Natural killer cell (primary cell): ENCODE measurements around the gene ZC3H12C. TPM values are rescaled to one million over a fixed set of nuclear protein-coding genes. Genes with fewer than 3 reads are reported as not detected.

Experiments used
- ATAC-seq, 3 donors: fragments of 150-1000 bp in 2 of 3; fragments of 200-7000 bp in 1 of 3; cut with Tn5 transposase; 1 replicate in 1 of 3; 2 replicates in 2 of 3; pipeline ENCODE4 v1.10.0; 2021; ENCODE audit warnings: mild to moderate bottlenecking in 2 of 3, moderate library complexity in 2 of 3
- DNase-seq, 2 donors: peaks; one replicate each; pipeline versions ENCODE4 v3.0.0 to v3.0.0-alpha.2; 2013 to 2021; ENCODE audit warnings: mixed read lengths in 1 of 2
- H3K27ac ChIP-seq: one replicate; pipeline ENCODE4 v1.5.1; 2013; ENCODE audit warnings: mild to moderate bottlenecking, low read length
- H3K27me3 ChIP-seq: one replicate; pipeline ENCODE4 v1.6.1; 2013; ENCODE audit warnings: low read length; ENCODE audit not compliant: control insufficient read depth, insufficient read depth
- H3K36me3 ChIP-seq: one replicate; pipeline ENCODE4 v1.6.1; 2013; ENCODE audit warnings: low read length; ENCODE audit not compliant: control insufficient read depth, insufficient read depth
- H3K4me1 ChIP-seq: one replicate; pipeline ENCODE4 v1.6.1; 2013; ENCODE audit warnings: low read length; ENCODE audit not compliant: control insufficient read depth, insufficient read depth
- H3K4me3 ChIP-seq: one replicate; pipeline ENCODE4 v1.5.1; 2013; ENCODE audit warnings: low read length
- H3K9me3 ChIP-seq: one replicate; pipeline ENCODE4 v1.6.1; 2013; ENCODE audit warnings: low read length; ENCODE audit not compliant: control insufficient read depth, insufficient read depth
- H3K27ac Mint-ChIP-seq, 2 donors: one replicate each; pipeline ENCODE4 v1.8.0; 2022; ENCODE audit warnings: mild to moderate bottlenecking in 2 of 2, mixed read lengths in 2 of 2, moderate library complexity in 1 of 2
- H3K27me3 Mint-ChIP-seq, 2 donors: one replicate each; pipeline ENCODE4 v1.8.0; 2022; ENCODE audit warnings: low read depth in 2 of 2, mixed read lengths in 2 of 2
- H3K36me3 Mint-ChIP-seq: one replicate; pipeline ENCODE4 v1.8.0; 2022; ENCODE audit warnings: mixed read lengths
- H3K4me1 Mint-ChIP-seq, 2 donors: one replicate each; pipeline ENCODE4 v1.8.0; 2022; ENCODE audit warnings: mixed read lengths in 2 of 2
- H3K4me3 Mint-ChIP-seq: one replicate; pipeline ENCODE4 v1.8.0; 2022; ENCODE audit warnings: mild to moderate bottlenecking, moderate library complexity, mixed read lengths
- H3K9me3 Mint-ChIP-seq, 2 donors: one replicate each; pipeline ENCODE4 v1.8.0; 2022; ENCODE audit warnings: mixed read lengths in 2 of 2
- CTCF ChIP-seq: fragments of 200-600 bp; IDR thresholded peaks from one replicate; pipeline ENCODE4 v1.8.0; 2022; ENCODE audit warnings: antibody characterized with exemption
- WGBS: methylation state at CpG from one replicate; pipeline ENCODE4 v1.1.7; 2013; ENCODE audit warnings: missing lambda C conversion rate; ENCODE audit not compliant: insufficient coverage; 5-methylcytosine and 5-hydroxymethylcytosine counted together
- intact Hi-C: fragments of 100-400 bp; cut with micrococcal nuclease; formaldehyde crosslinking; loops from one replicate; pipeline ENCODE4 v1.14.2; 2022
- total RNA-seq, 4 donors: library from RNA; stranded (reverse); fragments of 120-200 nt in 1 of 4; gene quantifications; one replicate each; pipeline versions ENCODE4 v1.2.3 to v1.2.4, GENCODE V29; 2013 to 2022

Gene ZC3H12C
- total RNA-seq, 3 donors from 2014 or later (not counting 1 experiment from before 2014, with no cell fraction given): 0.16 to 0.45 TPM; not detected in 1

- no peak for TF ChIP-seq CTCF
- DNase-seq: no peak
- Histone ChIP-seq H3K27me3 (peaks cover 4% of the 10 kb centered on the region), H3K4me3 (no peak overlapping the region), H3K9me3 (no peaks in the 10 kb centered on the region), H3K27ac (no peak overlapping the region), H3K36me3 (no peaks in the 10 kb centered on the region), H3K4me1 (peaks cover 7% of the 10 kb centered on the region)
- intact Hi-C loops: no loop called here
- H3K9me3 Mint-ChIP-seq: no peaks in the 10 kb centered on the region
- H3K4me1 Mint-ChIP-seq: peaks cover 4 to 7% of the 10 kb centered on the region in 2 donors
- no peaks in the 10 kb centered on the region for H3K36me3 Mint-ChIP-seq
- ATAC-seq: no peak
- WGBS: 80% methylated on average over 5 of the region's 5 CpGs
- peaks cover 25 to 34% of the 10 kb centered on the region in 2 donors for H3K27me3 Mint-ChIP-seq
- no peak overlapping the region for H3K4me3 Mint-ChIP-seq
- H3K27ac Mint-ChIP-seq: no peak overlapping the region
These were observed 3.3 kb downstream of the ZC3H12C start for GRCh38 chr11:110096496-110096895.

GRCh38 chr11:110097459-110098012 lies 4.3 kb downstream of the ZC3H12C start:
- ATAC-seq: no peak
- Histone ChIP-seq H3K4me1 (peaks cover 3% of the 10 kb centered on the region), H3K9me3 (no peaks in the 10 kb centered on the region), H3K36me3 (no peaks in the 10 kb centered on the region), H3K4me3 (no peak overlapping the region), H3K27ac (no peak overlapping the region), H3K27me3 (peaks cover 4% of the 10 kb centered on the region)
- Mint-ChIP-seq H3K27ac (no peak overlapping the region), H3K27me3 (peaks cover 21 to 24% of the 10 kb centered on the region in 2 donors), H3K4me3 (no peak overlapping the region), H3K36me3 (no peaks in the 10 kb centered on the region), H3K4me1 (peaks cover 4 to 7% of the 10 kb centered on the region in 2 donors), H3K9me3 (no peaks in the 10 kb centered on the region)
- 76% methylated on average over 4 of the region's 5 CpGs for WGBS
- intact Hi-C loops: no loop called here
- TF ChIP-seq CTCF: no peak
- peak in 1 of 2 donors; percentile 3 for DNase-seq

GRCh38 chr11:110098645-110099044 lies 5.5 kb downstream of the ZC3H12C start:
- H3K4me1 Mint-ChIP-seq: peaks cover 4 to 7% of the 10 kb centered on the region in 2 donors
- H3K36me3 Mint-ChIP-seq: no peaks in the 10 kb centered on the region
- no peak overlapping the region for H3K4me3 Mint-ChIP-seq
- peaks cover 21 to 24% of the 10 kb centered on the region in 2 donors for H3K27me3 Mint-ChIP-seq
- ATAC-seq: no peak
- no peak overlapping the region for H3K27ac ChIP-seq
- no peak for TF ChIP-seq CTCF
- 100% methylated on average over 1 of the region's 1 CpG for WGBS
- no peak overlapping the region for H3K4me3 ChIP-seq
- no peaks in the 10 kb centered on the region for H3K9me3 ChIP-seq
- H3K9me3 Mint-ChIP-seq: no peaks in the 10 kb centered on the region
- H3K36me3 ChIP-seq: no peaks in the 10 kb centered on the region
- intact Hi-C loops: no loop called here
- H3K27ac Mint-ChIP-seq: no peak overlapping the region
- H3K27me3 ChIP-seq: peaks cover 4% of the 10 kb centered on the region
- no peak for DNase-seq
- H3K4me1 ChIP-seq: peaks cover 3% of the 10 kb centered on the region
